D721Med (cell line): ENCODE results near the gene CYP4X1.
"Not testable (repeated sequence)": the region's sequence is repeated elsewhere in the genome, so short reads cannot be mapped to it uniquely, and the experiment has no call there.

Experiments used
- DNase-seq: peaks from one replicate; pipeline ENCODE4 v3.0.0; 2011; ENCODE audit warnings: low spot score; ENCODE audit not compliant: insufficient read length
- FAIRE-seq: peaks from 2 replicates; lab custom pipeline; 2011; peaks lifted over from hg19 to GRCh38; lab: Jason Lieb, UNC
- TF ChIP-seq, protein P1 (sequence below): IDR thresholded peaks from 2 replicates; pipeline ENCODE4 v1.5.1; 2012; ENCODE audit warnings: mild to moderate bottlenecking, control low read depth; ENCODE audit not compliant: insufficient read depth; ENCODE audit errors: missing control alignments

Gene CYP4X1

DNA sequence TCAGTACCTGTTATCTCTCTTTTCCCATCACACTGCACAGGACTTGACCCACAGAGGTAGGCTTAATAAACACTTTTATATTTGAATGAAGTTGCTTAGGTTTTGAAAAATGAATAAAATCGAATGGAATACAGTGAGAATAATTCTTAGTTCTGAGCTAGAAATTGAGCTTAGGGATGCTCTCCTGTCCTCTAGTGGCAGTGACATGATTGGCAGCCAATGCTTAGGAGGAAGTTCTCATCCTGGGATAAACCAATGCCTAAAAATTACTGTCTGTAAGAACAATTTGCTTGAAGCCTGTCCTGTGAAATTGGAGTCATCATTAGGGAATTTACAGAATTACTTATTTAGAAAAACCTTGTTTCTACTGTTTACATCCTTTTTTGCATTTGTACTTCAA lies 21.3 kb upstream of the CYP4X1 start:
- TF ChIP-seq, protein P1, sequence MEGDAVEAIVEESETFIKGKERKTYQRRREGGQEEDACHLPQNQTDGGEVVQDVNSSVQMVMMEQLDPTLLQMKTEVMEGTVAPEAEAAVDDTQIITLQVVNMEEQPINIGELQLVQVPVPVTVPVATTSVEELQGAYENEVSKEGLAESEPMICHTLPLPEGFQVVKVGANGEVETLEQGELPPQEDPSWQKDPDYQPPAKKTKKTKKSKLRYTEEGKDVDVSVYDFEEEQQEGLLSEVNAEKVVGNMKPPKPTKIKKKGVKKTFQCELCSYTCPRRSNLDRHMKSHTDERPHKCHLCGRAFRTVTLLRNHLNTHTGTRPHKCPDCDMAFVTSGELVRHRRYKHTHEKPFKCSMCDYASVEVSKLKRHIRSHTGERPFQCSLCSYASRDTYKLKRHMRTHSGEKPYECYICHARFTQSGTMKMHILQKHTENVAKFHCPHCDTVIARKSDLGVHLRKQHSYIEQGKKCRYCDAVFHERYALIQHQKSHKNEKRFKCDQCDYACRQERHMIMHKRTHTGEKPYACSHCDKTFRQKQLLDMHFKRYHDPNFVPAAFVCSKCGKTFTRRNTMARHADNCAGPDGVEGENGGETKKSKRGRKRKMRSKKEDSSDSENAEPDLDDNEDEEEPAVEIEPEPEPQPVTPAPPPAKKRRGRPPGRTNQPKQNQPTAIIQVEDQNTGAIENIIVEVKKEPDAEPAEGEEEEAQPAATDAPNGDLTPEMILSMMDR: peak; percentile 27
- no peak for FAIRE-seq
- no peak for DNase-seq

DNA sequence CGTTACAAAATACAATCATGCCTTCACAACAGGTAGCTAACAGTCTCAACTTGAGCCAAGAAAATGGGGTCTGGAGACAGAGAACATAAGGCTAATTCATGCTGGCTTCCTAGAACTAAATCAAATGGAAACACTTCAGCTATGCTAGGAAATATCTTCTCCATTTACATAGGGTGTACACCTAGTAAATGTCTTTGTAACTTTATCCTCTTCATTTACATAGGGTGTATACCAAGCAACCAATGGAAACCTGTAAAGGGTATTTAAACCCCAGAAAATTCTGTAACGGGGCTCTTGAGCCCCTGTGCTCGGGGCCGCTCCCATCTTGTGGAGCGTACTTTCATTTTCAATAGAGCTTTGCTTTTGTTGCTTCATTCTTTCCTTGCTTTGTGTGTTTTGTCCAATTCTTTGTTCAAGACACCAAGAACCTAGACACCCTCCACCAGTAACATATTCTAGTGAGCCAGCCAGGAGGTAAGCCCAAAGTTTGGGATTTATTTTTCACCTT lies 19.5 kb upstream of the CYP4X1 start:
- TF ChIP-seq, protein P1: no peak
- DNase-seq: no peak
- no peak for FAIRE-seq

DNA sequence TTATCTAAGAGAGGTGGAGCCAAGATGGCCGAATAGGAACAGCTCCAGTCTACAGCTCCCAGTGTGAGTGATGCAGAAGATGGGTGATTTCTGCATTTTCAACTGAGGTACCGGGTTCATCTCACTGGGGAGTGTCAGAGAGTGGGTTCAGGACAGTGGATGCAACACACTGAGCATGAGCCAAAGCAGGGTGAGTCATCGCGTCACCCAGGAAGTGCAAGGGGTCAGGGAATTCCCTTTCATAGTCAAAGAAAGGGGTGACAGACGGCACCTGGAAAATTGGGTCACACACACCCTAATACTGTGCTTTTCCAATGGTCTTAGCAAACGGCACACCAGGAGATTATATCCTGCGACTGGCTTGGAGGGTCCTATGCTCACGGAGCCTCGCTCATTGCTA lies 17.0 kb upstream of the CYP4X1 start:
- DNase-seq, FAIRE-seq: not testable (repeated sequence)

DNA sequence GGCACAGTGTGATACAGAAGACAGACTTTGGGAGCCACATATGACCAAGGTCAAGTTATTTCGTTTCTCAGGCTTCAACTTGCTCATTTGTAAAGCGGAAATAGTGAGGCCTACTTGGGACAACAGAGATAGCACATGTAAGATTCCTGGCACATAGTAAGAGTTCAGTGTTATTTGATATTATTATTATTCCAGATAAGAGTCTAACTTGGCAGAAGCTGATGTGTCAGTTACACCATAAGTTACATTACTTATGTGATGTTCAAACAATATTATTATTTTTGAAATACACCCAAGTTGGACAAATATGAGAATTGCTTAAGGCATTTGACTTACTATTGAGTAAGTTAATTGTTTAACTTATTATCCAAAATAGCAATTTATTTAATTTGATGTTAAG lies 10.2 kb upstream of the CYP4X1 start:
- TF ChIP-seq, protein P1: no peak
- DNase-seq: no peak
- FAIRE-seq: no peak

DNA sequence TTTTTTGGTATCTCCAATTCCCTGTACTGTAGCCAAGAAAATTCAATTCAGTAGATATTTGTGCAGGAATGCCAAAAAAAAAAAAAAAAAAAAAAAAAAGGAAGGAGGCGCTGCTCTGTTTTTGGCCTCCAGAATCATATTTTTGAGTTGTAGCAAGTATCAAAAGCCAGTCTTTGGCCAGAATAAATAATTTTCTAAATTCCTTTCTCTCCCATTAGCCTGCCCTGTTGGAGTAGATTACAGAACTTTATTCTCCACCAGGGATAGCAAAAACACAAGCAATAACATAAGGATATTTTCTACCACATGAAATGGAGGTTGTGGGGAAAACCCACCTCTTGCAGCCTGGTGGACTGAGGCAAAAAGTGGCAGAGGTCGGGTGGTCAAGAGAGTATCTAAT lies 2.4 kb upstream of the CYP4X1 start:
- DNase-seq (no peak), FAIRE-seq (no peak)
- TF ChIP-seq, protein P1: no peak

DNA sequence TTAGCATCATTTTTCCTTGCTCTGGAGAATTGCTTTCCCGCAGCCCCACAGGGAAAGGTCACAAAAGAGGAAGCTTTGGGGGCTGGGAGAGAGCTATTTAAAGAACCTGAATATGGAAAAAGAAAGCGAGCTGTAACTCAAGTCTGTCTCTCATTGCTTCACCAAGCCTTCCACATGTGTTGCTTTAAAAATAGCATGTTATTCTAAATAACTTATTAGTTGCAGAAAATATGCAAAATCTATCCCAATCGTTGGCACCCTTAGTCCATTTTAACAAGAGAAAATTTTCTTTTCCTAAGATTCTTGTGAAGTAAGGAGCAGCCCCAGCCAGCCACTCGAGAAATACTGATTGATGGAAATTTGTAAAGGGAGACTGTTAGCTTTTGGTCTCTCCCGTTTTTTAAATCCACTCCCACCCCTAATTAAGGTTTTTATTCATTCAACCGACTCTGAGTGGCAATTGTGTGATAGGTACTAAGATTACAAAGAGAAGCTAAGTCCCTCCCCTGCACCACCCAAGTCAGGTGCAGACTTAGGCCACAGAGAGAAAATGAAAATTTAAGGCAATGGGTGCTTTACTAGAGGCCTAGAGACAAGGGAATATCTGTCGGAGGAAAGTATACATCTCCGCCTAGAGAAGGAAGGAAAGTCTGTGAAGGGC lies 802 bp downstream of the CYP4X1 start:
- TF ChIP-seq, protein P1: no peak
- DNase-seq: no peak
- no peak for FAIRE-seq

DNA sequence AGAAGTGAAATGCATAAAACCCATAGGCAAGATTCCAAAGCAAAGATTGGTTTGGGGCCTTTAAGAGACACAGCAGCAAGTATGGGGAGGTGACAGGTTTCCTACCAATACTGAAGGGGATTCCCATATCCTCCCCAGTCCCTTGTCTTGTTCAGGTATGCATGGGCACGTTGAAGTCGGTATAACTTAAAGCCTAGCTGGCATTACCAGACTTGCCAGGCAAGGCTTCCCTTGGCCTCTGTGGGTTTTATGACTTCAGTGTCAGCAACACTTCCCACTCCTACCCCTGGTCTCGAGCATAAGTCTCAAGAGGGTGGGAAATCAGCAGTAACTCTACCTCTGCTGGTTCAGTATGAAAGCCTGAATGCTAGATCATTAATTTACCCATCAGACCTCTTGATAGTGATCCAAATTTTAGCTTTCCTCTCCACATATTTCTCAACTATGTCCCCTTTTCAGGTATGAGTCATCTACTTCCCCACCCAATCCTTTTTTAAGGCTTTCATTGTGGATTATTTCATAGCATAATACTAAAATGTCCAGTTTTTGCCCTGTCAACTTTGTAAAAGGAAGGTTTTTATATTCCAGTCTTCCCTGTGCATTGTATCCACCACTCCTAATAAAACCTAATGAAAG lies 6.8 kb downstream of the CYP4X1 start:
- FAIRE-seq (no peak), DNase-seq (no peak)
- TF ChIP-seq, protein P1: no peak
